HG03575 (cell line): ENCODE data around the gene SOBP.

ENCODE experiments used
- ATAC-seq: cut with Tn5 transposase; IDR thresholded peaks from one replicate; pipeline ENCODE4 v1.9.1; 2021; ENCODE audit not compliant: unreplicated experiment, insufficient number of reproducible peaks, low FRiP score; ENCODE audit errors: extremely low read depth

SOBP gene

GRCh38 chr6:107665382-107665781, 175.5 kb downstream of the SOBP start:
- no peak for ATAC-seq

GRCh38 chr6:107666084-107666980, 176.4 kb downstream of the SOBP start:
- no peak for ATAC-seq

GRCh38 chr6:107666981-107667601, 177.2 kb downstream of the SOBP start:
- ATAC-seq: no peak

GRCh38 chr6:107667790-107668189, 177.9 kb downstream of the SOBP start:
- ATAC-seq: no peak

GRCh38 chr6:107668743-107669474, 179.0 kb downstream of the SOBP start:
- peak; percentile 84 for ATAC-seq

GRCh38 chr6:107670792-107671199, 180.9 kb downstream of the SOBP start:
- ATAC-seq: no peak

GRCh38 chr6:107673076-107673494, 183.2 kb downstream of the SOBP start:
- no peak for ATAC-seq

- no peak for ATAC-seq
Measured at GRCh38 chr6:107674995-107675738, 185.2 kb downstream of the SOBP start.

- no peak for ATAC-seq
Measured at GRCh38 chr6:107676042-107676441, 186.1 kb downstream of the SOBP start.

GRCh38 chr6:107677399-107677798, 187.5 kb downstream of the SOBP start:
- ATAC-seq: no peak

GRCh38 chr6:107679457-107679856, 189.5 kb downstream of the SOBP start:
- no peak for ATAC-seq

GRCh38 chr6:107682721-107683120, 192.8 kb downstream of the SOBP start:
- ATAC-seq: no peak

- no peak for ATAC-seq
Measured at GRCh38 chr6:107683183-107683582, 193.3 kb downstream of the SOBP start.

- ATAC-seq: no peak
Measured at GRCh38 chr6:107684996-107685395, 195.1 kb downstream of the SOBP start.

- ATAC-seq: no peak
Measured at GRCh38 chr6:107689190-107689589, 199.3 kb downstream of the SOBP start.

GRCh38 chr6:107689951-107690642, 200.2 kb downstream of the SOBP start:
- ATAC-seq: no peak

GRCh38 chr6:107690643-107691061, 200.7 kb downstream of the SOBP start:
- ATAC-seq: no peak

- ATAC-seq: no peak
Measured at GRCh38 chr6:107691062-107691751, 201.3 kb downstream of the SOBP start.
